Kidney (tissue), 14 donors: ENCODE measurements around the gene PPP2R2B. TPM values are rescaled to one million over a fixed set of nuclear protein-coding genes. Genes with fewer than 3 reads are reported as not detected.

ENCODE experiments used
- DNase-seq, 5 donors: peaks; one replicate each; pipeline ENCODE4 v3.0.0-alpha.2; 2013 to 2020
- FAIRE-seq: peaks from 2 replicates; lab custom pipeline; 2012; peaks lifted over from hg19 to GRCh38; lab: Jason Lieb, UNC
- H3K27ac ChIP-seq, 2 donors: one replicate each; pipeline ENCODE4 v1.7.0; 2013; ENCODE audit warnings: low read depth in 2 of 2, low read length in 2 of 2, inconsistent platforms in 1 of 2
- H3K27me3 ChIP-seq: one replicate; pipeline ENCODE4 v1.7.1; 2013; ENCODE audit warnings: low read length, inconsistent platforms; ENCODE audit not compliant: control insufficient read depth, insufficient read depth
- H3K36me3 ChIP-seq, 3 donors: one replicate each; pipeline versions ENCODE4 v1.7.0 to v1.7.1; 2013; ENCODE audit warnings: low read length in 3 of 3, control low read depth in 1 of 3, inconsistent platforms in 1 of 3; ENCODE audit not compliant: insufficient read depth in 3 of 3, control insufficient read depth in 2 of 3
- H3K4me1 ChIP-seq, 3 donors: one replicate each; pipeline versions ENCODE4 v1.7.0 to v1.7.1; 2013; ENCODE audit warnings: low read length in 3 of 3, inconsistent platforms in 1 of 3, low read depth in 1 of 3; ENCODE audit not compliant: control insufficient read depth in 2 of 3, insufficient read depth in 2 of 3
- H3K4me3 ChIP-seq, 3 donors: one replicate each; pipeline versions ENCODE4 v1.7.0 to v1.8.1; 2013; ENCODE audit warnings: low read length in 3 of 3, control low read depth in 1 of 3, inconsistent platforms in 1 of 3
- H3K9ac ChIP-seq, 3 donors: one replicate each; pipeline versions ENCODE4 v1.7.0 to v1.7.1; 2013; ENCODE audit warnings: low read length in 3 of 3, control low read depth in 1 of 3, inconsistent platforms in 1 of 3
- H3K9me3 ChIP-seq, 3 donors: one replicate each; pipeline versions ENCODE4 v1.7.0 to v1.7.1; 2013; ENCODE audit warnings: low read length in 3 of 3, control low read depth in 1 of 3, inconsistent platforms in 1 of 3; ENCODE audit not compliant: control insufficient read depth in 2 of 3, insufficient read depth in 1 of 3
- intact Hi-C: fragments of 100-400 bp; cut with DNase I; formaldehyde crosslinking; loops from one replicate; pipeline ENCODE4 v1.11.1; 2022
- polyA plus RNA-seq: library from polyadenylated mRNA; stranded (reverse); fragments of 350-450 nt; fragmentation: Illumina TruSeq; extraction: RNeasy Lipid Tissue Mini Kit (QIAGEN cat#74804); gene quantifications from one replicate; pipeline ENCODE4 v1.2.3, GENCODE V29; 2014; ENCODE audit warnings: low read depth, low replicate concordance; ENCODE audit not compliant: insufficient read depth
- total RNA-seq: library from RNA; stranded (reverse); fragmentation: NEBNext Ultra II Directional; extraction: Animal tissue kit (Norgen Biotek cat#: 25700); gene quantifications from one replicate; pipeline ENCODE4 v1.2.1, GENCODE V29; 2021
- TF ChIP-seq, protein P1 (sequence below): IDR thresholded peaks from 3 replicates; pipeline ENCODE4 v1.5.1; 2012; ENCODE audit warnings: mild to moderate bottlenecking, moderate library complexity, borderline replicate concordance; ENCODE audit not compliant: insufficient read depth; ENCODE audit errors: extremely low read depth
- donor health status: control.
- donor health status: control.
- donor health status: control.
- donor health status: control.
- donor health status: control.
- donor health status: DM: yes; HTN: yes; CAD: no.
- donor health status: Normal renal cell carcinoma (clear cell type).

The PPP2R2B gene
- total and polyA plus RNA-seq, 2 donors from 2014 or later = 4.0 to 8.2 TPM

DNA sequence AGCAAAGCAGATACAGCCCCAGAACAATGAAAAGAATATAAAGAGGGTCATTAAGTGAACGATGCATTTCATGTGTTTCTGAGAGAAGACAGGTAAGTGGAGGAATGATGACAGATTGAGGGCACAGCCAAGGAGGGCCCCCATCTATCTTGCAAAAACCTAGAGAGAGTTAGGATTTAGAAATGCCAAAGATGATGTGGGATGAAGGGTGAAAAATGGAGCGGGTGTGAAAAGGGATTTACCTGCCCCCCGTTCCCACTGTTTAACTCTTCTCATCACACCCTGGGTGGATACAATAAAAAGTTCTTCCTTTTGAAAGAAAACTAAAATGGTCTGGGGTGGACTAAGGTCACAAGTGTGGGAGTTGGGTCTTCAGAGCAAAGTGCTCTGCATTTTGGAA lies 18.5 kb upstream of the PPP2R2B start:
- Histone ChIP-seq H3K27me3 (no peaks in the 10 kb centered on the region), H3K9ac (no peak overlapping the region), H3K27ac (no peak overlapping the region), H3K36me3 (no peaks in the 10 kb centered on the region), H3K9me3 (no peaks in the 10 kb centered on the region), H3K4me1 (no peaks in the 10 kb centered on the region), H3K4me3 (no peak overlapping the region)
- intact Hi-C loops = no loop called here
- DNase-seq = no peak
- FAIRE-seq = no peak
- TF ChIP-seq, protein P1, sequence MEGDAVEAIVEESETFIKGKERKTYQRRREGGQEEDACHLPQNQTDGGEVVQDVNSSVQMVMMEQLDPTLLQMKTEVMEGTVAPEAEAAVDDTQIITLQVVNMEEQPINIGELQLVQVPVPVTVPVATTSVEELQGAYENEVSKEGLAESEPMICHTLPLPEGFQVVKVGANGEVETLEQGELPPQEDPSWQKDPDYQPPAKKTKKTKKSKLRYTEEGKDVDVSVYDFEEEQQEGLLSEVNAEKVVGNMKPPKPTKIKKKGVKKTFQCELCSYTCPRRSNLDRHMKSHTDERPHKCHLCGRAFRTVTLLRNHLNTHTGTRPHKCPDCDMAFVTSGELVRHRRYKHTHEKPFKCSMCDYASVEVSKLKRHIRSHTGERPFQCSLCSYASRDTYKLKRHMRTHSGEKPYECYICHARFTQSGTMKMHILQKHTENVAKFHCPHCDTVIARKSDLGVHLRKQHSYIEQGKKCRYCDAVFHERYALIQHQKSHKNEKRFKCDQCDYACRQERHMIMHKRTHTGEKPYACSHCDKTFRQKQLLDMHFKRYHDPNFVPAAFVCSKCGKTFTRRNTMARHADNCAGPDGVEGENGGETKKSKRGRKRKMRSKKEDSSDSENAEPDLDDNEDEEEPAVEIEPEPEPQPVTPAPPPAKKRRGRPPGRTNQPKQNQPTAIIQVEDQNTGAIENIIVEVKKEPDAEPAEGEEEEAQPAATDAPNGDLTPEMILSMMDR = no peak

DNA sequence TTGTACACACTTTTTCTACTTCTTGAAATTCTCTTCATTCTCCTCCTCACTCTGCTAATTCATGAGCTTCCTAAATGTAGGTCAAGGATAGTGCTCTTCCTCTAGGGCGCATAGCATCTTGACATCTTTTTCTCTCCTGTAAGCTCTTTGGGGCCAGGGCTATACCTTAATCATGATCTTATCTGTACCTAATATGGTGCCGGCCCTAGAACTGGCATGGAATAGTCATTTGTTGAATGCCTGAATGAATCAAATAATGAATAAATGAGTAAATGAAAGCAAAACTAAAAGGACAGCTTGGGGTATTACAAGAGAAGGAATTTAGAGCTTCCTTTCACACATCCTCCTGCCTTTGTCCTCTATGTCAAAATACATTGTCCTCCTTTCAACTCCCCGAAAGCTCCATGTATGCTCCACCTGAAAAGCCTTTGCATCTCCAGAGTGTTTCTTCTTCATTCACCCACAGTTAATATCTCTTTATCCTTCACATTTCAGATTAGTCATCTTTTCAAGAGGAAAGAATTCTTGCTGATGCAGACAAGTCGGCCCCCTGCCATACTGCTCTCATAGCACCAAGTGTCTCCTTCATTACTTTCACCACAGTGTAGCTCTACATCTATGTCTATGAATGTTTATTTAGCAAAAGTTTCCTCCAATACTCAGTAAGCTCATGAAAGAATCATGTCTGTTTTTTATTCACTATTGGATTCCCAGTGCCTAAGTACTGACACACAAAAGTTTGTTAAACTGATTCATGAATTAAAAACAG lies 16.4 kb upstream of the PPP2R2B start:
- no peak for FAIRE-seq
- no peaks in the 10 kb centered on the region for H3K27me3 ChIP-seq
- H3K4me1 ChIP-seq = no peaks in the 10 kb centered on the region
- no peak overlapping the region for H3K27ac ChIP-seq
- no peaks in the 10 kb centered on the region for H3K36me3 ChIP-seq
- intact Hi-C loops = no loop called here
- H3K4me3 ChIP-seq = no peak overlapping the region
- no peak overlapping the region for H3K9ac ChIP-seq
- TF ChIP-seq, protein P1 = no peak
- no peaks in the 10 kb centered on the region for H3K9me3 ChIP-seq
- DNase-seq = no peak

DNA sequence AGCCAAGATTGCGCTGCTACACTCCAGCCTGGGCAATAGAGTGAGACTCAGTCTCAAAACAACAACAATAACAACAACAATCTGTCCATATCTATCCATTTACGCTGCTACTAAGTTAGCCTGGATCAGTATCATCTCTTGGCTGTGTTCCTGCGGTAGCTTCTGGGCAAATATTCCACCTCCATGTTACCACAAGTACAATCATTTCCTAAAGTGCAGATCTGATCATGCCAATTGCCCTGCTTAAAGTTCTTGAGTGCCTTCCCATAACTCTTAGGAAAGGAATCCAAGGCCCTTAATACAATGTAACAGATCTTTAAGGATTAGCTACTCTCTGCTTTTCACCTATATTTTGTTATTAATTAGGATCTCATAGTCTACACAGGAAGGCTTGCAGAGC lies 15.4 kb upstream of the PPP2R2B start:
- DNase-seq (no peak), FAIRE-seq (no peak)
- intact Hi-C loops = no loop called here
- TF ChIP-seq, protein P1 = no peak
- no peak overlapping the region for H3K27ac ChIP-seq
- no peaks in the 10 kb centered on the region for H3K27me3 ChIP-seq
- H3K9me3 ChIP-seq = no peaks in the 10 kb centered on the region
- no peaks in the 10 kb centered on the region for H3K4me1 ChIP-seq
- H3K4me3 ChIP-seq = no peak overlapping the region
- H3K9ac ChIP-seq = no peak overlapping the region
- H3K36me3 ChIP-seq = no peaks in the 10 kb centered on the region

DNA sequence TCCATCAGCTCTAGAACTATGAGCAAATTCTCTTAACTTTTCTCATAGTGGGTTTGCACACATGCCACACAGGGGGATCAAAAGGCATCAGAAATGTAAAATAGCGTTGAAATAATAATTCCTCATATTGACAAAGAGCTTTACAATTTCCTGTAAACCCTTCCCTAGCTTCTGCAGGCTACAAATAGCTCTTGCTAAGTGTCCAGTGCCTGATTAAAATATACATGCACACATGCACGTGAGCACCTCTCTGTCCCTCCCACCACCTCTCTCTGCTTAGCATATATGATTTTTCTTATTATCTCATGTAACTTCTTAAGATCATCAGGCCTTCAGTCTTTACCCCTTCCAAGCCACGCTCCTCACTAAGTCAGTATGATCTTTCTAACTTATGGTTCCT lies 13.7 kb upstream of the PPP2R2B start:
- H3K27ac ChIP-seq = no peak overlapping the region
- no peak overlapping the region for H3K9ac ChIP-seq
- no peaks in the 10 kb centered on the region for H3K36me3 ChIP-seq
- FAIRE-seq = no peak
- TF ChIP-seq, protein P1 = no peak
- H3K9me3 ChIP-seq = no peaks in the 10 kb centered on the region
- no peaks in the 10 kb centered on the region for H3K27me3 ChIP-seq
- intact Hi-C loops = no loop called here
- no peak for DNase-seq
- no peaks in the 10 kb centered on the region for H3K4me1 ChIP-seq
- no peak overlapping the region for H3K4me3 ChIP-seq
